HEK293 (cell line): ENCODE data around the gene EHD1.

ENCODE experiments used
- CTCF ChIA-PET: fragments of 350-600 bp; formaldehyde crosslinking; extraction: SDS; loops from one replicate; lab custom pipeline; 2021; ENCODE audit warnings: antibody characterized with exemption; lab: Yijun Ruan, JAX
- POLR2A ChIA-PET: fragments of 300-600 bp; formaldehyde crosslinking; extraction: SDS; loops from one replicate; lab custom pipeline; 2020; ENCODE audit warnings: antibody characterized with exemption, inconsistent platforms; lab: Yijun Ruan, JAX
- H3K27ac ChIP-seq: fragments of 200-500 bp; sonication (Bioruptor generic); 2 replicates; pipeline ENCODE4 v1.5.1; 2014; ENCODE audit warnings: low read depth, low read length, control low read depth, inconsistent platforms; ENCODE audit errors: extremely low read depth
- H3K36me3 ChIP-seq, 2 experiments: fragments of 200-500 bp in 1 of 2; sonication (Bioruptor generic) in 1 of 2; 1 replicate in 1 of 2; 2 replicates in 1 of 2; pipeline ENCODE4 v1.5.1; 2014 to 2017; ENCODE audit warnings: inconsistent platforms in 2 of 2, low read length in 2 of 2; ENCODE audit not compliant: control insufficient read depth in 2 of 2, insufficient read depth in 1 of 2
- H3K4me1 ChIP-seq: fragments of 200-500 bp; sonication (Bioruptor generic); 2 replicates; pipeline ENCODE4 v1.5.1; 2014; ENCODE audit warnings: mild to moderate bottlenecking, low read length, inconsistent platforms; ENCODE audit not compliant: control insufficient read depth, insufficient read depth
- H3K4me3 ChIP-seq: 2 replicates; pipeline ENCODE4 v1.5.1; 2011; ENCODE audit warnings: low read depth, mild to moderate bottlenecking, control low read depth, low read length, moderate library complexity
- H3K9me3 ChIP-seq: fragments of 200-500 bp; sonication (Bioruptor generic); 2 replicates; pipeline ENCODE4 v1.5.1; 2014; ENCODE audit warnings: low read depth, low read length, inconsistent platforms; ENCODE audit not compliant: control insufficient read depth, insufficient read depth
- KLF10 ChIP-seq: fragments of 450-650 bp; IDR thresholded peaks from 2 replicates; pipeline ENCODE4 v1.5.1; 2018; ENCODE audit warnings: missing biosample characterization, mild to moderate bottlenecking, missing genetic modification characterization
- KLF9 ChIP-seq: fragments of 450-650 bp; formaldehyde crosslinking; IDR thresholded peaks from 2 replicates; pipeline ENCODE4 v1.5.1; 2016; ENCODE audit warnings: missing biosample characterization, missing genetic modification characterization, low read depth
- MYNN ChIP-seq: fragments of 450-650 bp; formaldehyde crosslinking; IDR thresholded peaks from 2 replicates; pipeline ENCODE4 v1.5.1; 2016; ENCODE audit warnings: missing biosample characterization, missing genetic modification characterization, borderline replicate concordance
- PRDM1 ChIP-seq: fragments of 450-650 bp; formaldehyde crosslinking; IDR thresholded peaks from 2 replicates; pipeline ENCODE4; 2016; ENCODE audit warnings: missing biosample characterization, missing genetic modification characterization
- SALL2 ChIP-seq: fragments of 450-650 bp; formaldehyde crosslinking; IDR thresholded peaks from 2 replicates; pipeline ENCODE4 v1.5.0; 2017; ENCODE audit warnings: missing biosample characterization, mild to moderate bottlenecking, missing genetic modification characterization, borderline replicate concordance
- SP7 ChIP-seq: fragments of 450-650 bp; formaldehyde crosslinking; IDR thresholded peaks from 2 replicates; pipeline ENCODE4 v1.5.1; 2016; ENCODE audit warnings: missing biosample characterization, missing genetic modification characterization
- ZBTB20 ChIP-seq: fragments of 450-650 bp; formaldehyde crosslinking; IDR thresholded peaks from 2 replicates; pipeline ENCODE4 v1.5.1; 2016; ENCODE audit warnings: missing biosample characterization, missing genetic modification characterization
- ZBTB44 ChIP-seq: fragments of 450-650 bp; IDR thresholded peaks from 2 replicates; pipeline ENCODE4 v1.5.1; 2018; ENCODE audit warnings: missing biosample characterization, mild to moderate bottlenecking, missing genetic modification characterization
- ZBTB6 ChIP-seq: fragments of 450-650 bp; formaldehyde crosslinking; IDR thresholded peaks from 2 replicates; pipeline ENCODE4 v1.5.1; 2017; ENCODE audit warnings: missing biosample characterization, missing genetic modification characterization
- ZIC2 ChIP-seq: fragments of 450-650 bp; formaldehyde crosslinking; IDR thresholded peaks from 2 replicates; pipeline ENCODE4 v1.5.1; 2016; ENCODE audit warnings: missing biosample characterization, missing genetic modification characterization
- ZNF132 ChIP-seq: fragments of 450-650 bp; formaldehyde crosslinking; IDR thresholded peaks from 2 replicates; pipeline ENCODE4 v1.5.1; 2017; ENCODE audit warnings: missing biosample characterization, missing genetic modification characterization, borderline replicate concordance
- ZNF174 ChIP-seq: fragments of 450-650 bp; formaldehyde crosslinking; IDR thresholded peaks from 2 replicates; pipeline ENCODE4 v1.5.0; 2017; ENCODE audit warnings: missing biosample characterization, mild to moderate bottlenecking, missing genetic modification characterization
- ZNF2 ChIP-seq: fragments of 450-650 bp; formaldehyde crosslinking; IDR thresholded peaks from 2 replicates; pipeline ENCODE4 v1.5.1; 2016; ENCODE audit warnings: missing biosample characterization, missing genetic modification characterization
- ZNF24 ChIP-seq: fragments of 450-650 bp; formaldehyde crosslinking; IDR thresholded peaks from 2 replicates; pipeline ENCODE4 v1.5.1; 2016; ENCODE audit warnings: missing biosample characterization, missing genetic modification characterization
- ZNF335 ChIP-seq: fragments of 450-650 bp; formaldehyde crosslinking; conservative IDR thresholded peaks from 2 replicates; pipeline ENCODE4 v1.5.1; 2016; ENCODE audit warnings: missing biosample characterization, missing genetic modification characterization
- ZNF350 ChIP-seq: fragments of 450-650 bp; formaldehyde crosslinking; IDR thresholded peaks from 2 replicates; pipeline ENCODE4 v1.5.0; 2017; ENCODE audit warnings: missing biosample characterization, mild to moderate bottlenecking, missing genetic modification characterization
- ZNF423 ChIP-seq: fragments of 450-650 bp; formaldehyde crosslinking; IDR thresholded peaks from 2 replicates; pipeline ENCODE4 v1.5.1; 2016; ENCODE audit warnings: missing biosample characterization, missing genetic modification characterization
- ZNF529 ChIP-seq: fragments of 450-650 bp; formaldehyde crosslinking; IDR thresholded peaks from 2 replicates; pipeline ENCODE4 v1.5.1; 2017; ENCODE audit warnings: missing genetic modification characterization, missing biosample characterization; ENCODE audit not compliant: insufficient replicate concordance
- ZSCAN23 ChIP-seq: fragments of 450-650 bp; formaldehyde crosslinking; IDR thresholded peaks from 2 replicates; pipeline ENCODE4 v1.5.1; 2016; ENCODE audit warnings: missing biosample characterization, missing genetic modification characterization

Gene EHD1

GRCh38 chr11:64883575-64883974 is 5.2 kb upstream of the EHD1 start (continued):
- no peak for TF ChIP-seq SALL2
- no peak for TF ChIP-seq MYNN (tag by site-specific recombination)

GRCh38 chr11:64882243-64882642 is 3.8 kb upstream of the EHD1 start:
- H3K27ac ChIP-seq: no peak overlapping the region
- no peaks in the 10 kb centered on the region for H3K36me3 ChIP-seq
- CTCF ChIA-PET: interaction anchor here (0.5 to 1.4 kb wide), 4 partner anchors 12 to 208 kb away, joined by 3 to 9 read pairs (median 5); no protein-coding TSS in a partner anchor
- POLR2A ChIA-PET: no interaction called here
- H3K9me3 ChIP-seq: no peaks in the 10 kb centered on the region
- no peak overlapping the region for H3K4me3 ChIP-seq
- no peak for TF ChIP-seq ZNF174
- no peak for TF ChIP-seq ZNF132
- no peak for TF ChIP-seq ZNF350 (tag by site-specific recombination)
- TF ChIP-seq ZNF24 (tag by site-specific recombination): no peak
- no peak for TF ChIP-seq KLF9 (tag by site-specific recombination)
- TF ChIP-seq ZIC2 (tag by site-specific recombination): no peak
- TF ChIP-seq KLF10 (tag by site-specific recombination): no peak
- no peak for TF ChIP-seq ZNF2 (tag by site-specific recombination)
- H3K4me1 ChIP-seq: no peaks in the 10 kb centered on the region

- ChIA-PET POLR2A (no interaction called here), CTCF (interaction anchor here (1.5 kb wide), 1 partner anchor 94 kb away, joined by 3 read pairs; no protein-coding TSS in a partner anchor)
- Histone ChIP-seq H3K36me3 (no peaks in the 10 kb centered on the region), H3K4me3 (no peak overlapping the region), H3K9me3 (no peaks in the 10 kb centered on the region), H3K4me1 (no peaks in the 10 kb centered on the region), H3K27ac (no peak overlapping the region)
- TF ChIP-seq ZBTB44 (0 out of 2 replicates have a peak, but pooled peaks have one; percentile 28), ZNF423 (tag by site-specific recombination) (no peak), SP7 (tag by site-specific recombination) (no peak), ZSCAN23 (tag by site-specific recombination) (no peak), ZBTB6 (tag by site-specific recombination) (peak; percentile 79), ZNF529 (tag by site-specific recombination) (no peak)
Observed at GRCh38 chr11:64881476-64881875, 3.1 kb upstream of the EHD1 start.

GRCh38 chr11:64880240-64881001 is 2.0 kb upstream of the EHD1 start:
- POLR2A ChIA-PET: interaction anchor here (0.6 to 1.0 kb wide), 2 partner anchors 29 to 77 kb away, joined by 3 to 8 read pairs; no protein-coding TSS in a partner anchor
- TF ChIP-seq ZBTB20: peak; percentile 45; the same call in 1 of the 2 replicates
- no peak for TF ChIP-seq ZNF335 (tag by site-specific recombination)
- TF ChIP-seq PRDM1: peak; percentile 95
- Histone ChIP-seq H3K4me1 (no peaks in the 10 kb centered on the region), H3K9me3 (no peaks in the 10 kb centered on the region), H3K4me3 (no peak overlapping the region), H3K36me3 (no peaks in the 10 kb centered on the region), H3K27ac (no peak overlapping the region)
- CTCF ChIA-PET: interaction anchor here (0.6 to 4.6 kb wide), 9 partner anchors 10 to 470 kb away, joined by 3 to 27 read pairs (median 4); partner anchors contain the start of gene CDC42BPG
